Sciatic nerve (tissue), 2 donors: ENCODE measurements around the gene WNT7B. TPM values are rescaled to one million over a fixed set of nuclear protein-coding genes. Genes with fewer than 3 reads are reported as not detected.

ENCODE experiments used
- ATAC-seq: fragments of 200-7000 bp; cut with Tn5 transposase; one replicate; pipeline ENCODE4 v1.9.1; 2020; ENCODE audit warnings: mild to moderate bottlenecking, moderate library complexity
- DNase-seq: peaks from one replicate; pipeline ENCODE4 v3.0.0-alpha.2; 2020; ENCODE audit warnings: low spot score
- intact Hi-C: fragments of 100-400 bp; cut with DNase I; formaldehyde crosslinking; loops from one replicate; pipeline ENCODE4 v1.14.2; 2022
- total RNA-seq: library from RNA; stranded (reverse); fragmentation: NEBNext Ultra II Directional; extraction: Animal tissue kit (Norgen Biotek cat#: 25700); gene quantifications from one replicate; pipeline ENCODE4 v1.2.1, GENCODE V29; 2021
- donor health status: DM: no; HTN: no; CAD: no.
- donor health status: DM: no; HTN: no; CAD: no.

Gene WNT7B
- total RNA-seq, 1 donor from 2014 or later, result not detected

GRCh38 chr22:45922256-45922655, 54.7 kb downstream of the WNT7B start:
- ATAC-seq (no peak), DNase-seq (no peak)
- intact Hi-C loops, result no loop called here

DNA sequence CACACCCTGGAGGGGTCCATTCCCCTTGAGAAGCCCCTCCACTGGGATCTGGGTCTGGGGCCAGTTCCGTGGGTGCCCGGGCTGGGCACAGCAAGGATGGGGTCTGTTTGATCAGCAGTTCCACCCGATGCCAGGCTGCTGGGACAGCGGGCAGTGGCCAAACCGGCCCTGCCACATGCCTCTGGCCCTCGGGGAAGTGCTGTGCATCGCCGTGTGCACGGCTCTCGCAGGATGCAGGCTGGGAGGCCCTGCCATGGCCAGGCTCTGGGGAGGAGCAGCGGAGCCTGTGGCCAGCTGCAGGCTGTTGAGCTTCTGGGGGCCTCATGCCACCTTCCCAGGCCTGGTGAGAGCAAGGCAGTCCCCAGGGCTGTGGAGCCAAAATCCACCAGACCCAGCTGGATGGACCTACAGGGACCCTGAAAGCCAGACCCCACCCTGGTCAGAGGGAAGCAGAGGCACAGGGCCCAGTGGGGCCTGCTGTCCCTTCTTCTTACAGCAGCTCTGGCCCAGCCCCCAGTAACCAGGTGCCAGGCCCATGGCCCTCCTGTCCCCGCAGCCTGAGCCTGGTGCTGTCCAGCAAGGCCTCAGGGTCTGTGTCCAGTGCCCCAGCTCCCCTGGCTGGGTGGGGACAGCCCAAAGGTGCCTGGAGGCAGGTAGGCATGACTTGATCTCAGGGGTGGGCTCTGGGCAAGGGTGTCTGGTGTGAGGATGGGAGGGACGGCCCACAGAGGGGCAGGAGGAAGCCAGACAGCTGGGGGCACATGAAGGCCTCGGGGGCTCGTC, 57.3 kb downstream of the WNT7B start:
- intact Hi-C loops, result no loop called here
- no peak for DNase-seq
- ATAC-seq, result no peak

- ATAC-seq (no peak), DNase-seq (no peak)
- intact Hi-C loops, result no loop called here
Measured at GRCh38 chr22:45918459-45919370, 58.2 kb downstream of the WNT7B start.

DNA sequence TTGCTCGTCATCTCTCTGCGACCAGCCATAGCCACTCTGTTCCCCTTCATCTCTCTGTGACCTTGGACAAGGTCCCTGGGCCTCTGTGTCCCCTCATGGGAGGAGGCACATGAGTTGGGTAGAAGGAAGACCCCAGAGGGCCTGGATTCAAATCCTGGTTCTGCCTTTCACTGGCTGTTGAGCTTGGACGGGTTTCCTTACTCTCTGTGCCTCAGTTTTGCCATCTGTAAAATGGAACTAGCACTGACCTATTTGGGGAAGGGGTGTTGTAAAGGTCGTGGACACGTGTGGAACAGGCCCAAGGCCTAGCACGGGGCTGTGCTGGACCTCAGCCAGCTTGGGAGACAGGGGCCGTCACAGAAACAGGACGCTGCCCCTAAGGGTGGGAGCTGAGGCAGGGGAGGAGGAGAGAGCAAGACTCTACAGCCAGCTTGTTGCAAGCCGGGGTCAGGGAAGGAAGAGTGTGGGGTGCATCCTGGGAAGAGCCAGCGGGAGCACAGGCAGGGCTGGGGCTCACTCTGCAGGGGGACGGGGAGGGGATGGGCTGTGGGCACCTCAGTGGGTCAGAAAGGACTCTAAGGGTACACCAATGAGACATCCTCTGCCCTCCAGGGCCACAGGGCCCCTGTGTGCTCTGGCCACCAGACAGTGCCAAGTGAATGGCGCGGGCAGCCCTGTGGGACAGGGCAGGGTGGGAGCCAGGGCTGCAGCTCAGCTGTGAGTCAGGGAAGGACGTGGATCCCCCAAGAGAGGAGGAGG, 59.1 kb downstream of the WNT7B start:
- ATAC-seq (no peak), DNase-seq (no peak)
- intact Hi-C loops, result no loop called here

- DNase-seq (no peak), ATAC-seq (no peak)
- intact Hi-C loops, result no loop called here
Measured at GRCh38 chr22:45917146-45917545, 59.8 kb downstream of the WNT7B start.

DNA sequence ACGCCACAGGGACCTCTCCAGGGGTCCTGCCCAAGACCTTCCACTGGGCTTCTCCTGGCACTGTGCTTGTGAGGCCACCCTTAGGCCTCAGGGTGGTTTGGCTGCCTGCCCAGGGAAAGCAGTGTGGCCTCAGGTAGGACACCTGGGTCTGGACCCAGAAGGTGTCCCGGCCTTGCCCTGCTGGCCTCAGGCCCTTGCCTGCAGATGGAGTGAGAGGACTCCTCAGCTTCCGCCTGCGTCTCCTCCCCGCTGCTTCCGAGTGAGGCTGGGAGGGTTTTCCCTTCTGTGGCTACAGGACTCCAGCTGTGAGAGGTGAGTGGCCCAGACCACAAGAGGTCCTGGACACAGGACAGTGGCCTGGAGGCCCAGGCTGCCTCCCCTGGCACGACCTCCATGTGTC, 60.4 kb downstream of the WNT7B start:
- DNase-seq (no peak), ATAC-seq (no peak)
- intact Hi-C loops, result no loop called here

DNA sequence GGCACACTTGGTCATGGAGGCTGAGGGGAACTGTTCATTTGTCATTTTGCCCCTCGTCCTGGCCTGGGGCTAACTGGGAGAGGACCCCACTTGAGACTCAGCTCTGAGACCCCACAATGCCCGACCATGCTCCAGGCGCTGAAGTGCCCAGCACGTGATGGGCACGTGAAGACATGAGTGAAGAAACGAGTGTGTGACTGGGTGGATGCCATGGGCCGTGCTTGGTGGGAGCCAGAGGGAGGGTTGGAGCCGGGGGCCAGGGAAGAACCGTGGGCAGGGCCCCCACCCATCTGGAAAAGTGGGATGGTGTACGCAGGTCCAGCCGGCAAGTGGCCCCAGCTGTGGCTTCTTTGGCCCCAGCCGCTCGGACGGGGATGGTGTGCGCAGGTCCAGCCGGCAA, 61.1 kb downstream of the WNT7B start:
- ATAC-seq, result no peak
- DNase-seq, result no peak
- intact Hi-C loops, result no loop called here

DNA sequence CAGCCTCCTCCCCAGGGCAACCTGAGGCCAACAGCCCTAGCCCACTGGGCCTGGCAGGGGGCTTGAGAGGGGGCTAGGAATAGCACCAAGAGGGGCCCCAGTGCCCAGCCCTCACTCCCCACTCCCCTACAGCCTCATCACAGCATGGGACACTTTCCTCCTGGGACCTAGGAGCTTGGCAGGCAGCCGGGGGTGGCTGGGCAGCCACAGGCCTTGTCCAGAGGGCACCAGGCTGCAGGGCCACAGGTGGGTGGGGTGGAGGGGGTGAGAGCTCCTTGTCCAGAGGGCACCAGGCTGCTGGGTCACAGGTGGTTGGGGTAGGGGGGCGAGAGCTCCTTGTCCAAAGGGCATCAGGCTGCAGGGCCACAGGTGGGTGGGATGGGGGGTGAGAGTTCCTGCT, 61.8 kb downstream of the WNT7B start:
- intact Hi-C loops, result no loop called here
- ATAC-seq (no peak), DNase-seq (no peak)

DNA sequence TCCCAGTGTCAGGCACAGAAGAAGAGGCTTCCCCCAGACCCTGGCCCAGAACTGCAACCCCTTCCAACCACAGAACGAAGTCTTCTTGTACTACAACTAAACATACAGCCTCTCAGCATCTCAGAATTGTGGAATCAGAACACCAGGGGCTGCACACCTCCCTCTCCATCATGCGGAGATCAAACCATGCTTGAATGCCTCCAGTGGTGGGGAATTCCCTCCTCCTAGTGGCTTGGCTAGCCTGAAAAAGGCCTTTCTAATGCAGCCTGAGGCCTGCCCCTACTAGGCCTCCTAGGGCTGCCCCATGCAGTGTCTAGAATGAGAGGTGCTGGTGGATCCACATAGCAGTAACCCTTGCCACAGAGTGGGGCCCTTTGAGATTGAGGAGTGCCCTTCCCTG, 62.7 kb downstream of the WNT7B start:
- no peak for ATAC-seq
- DNase-seq, result no peak
- intact Hi-C loops, result no loop called here

DNA sequence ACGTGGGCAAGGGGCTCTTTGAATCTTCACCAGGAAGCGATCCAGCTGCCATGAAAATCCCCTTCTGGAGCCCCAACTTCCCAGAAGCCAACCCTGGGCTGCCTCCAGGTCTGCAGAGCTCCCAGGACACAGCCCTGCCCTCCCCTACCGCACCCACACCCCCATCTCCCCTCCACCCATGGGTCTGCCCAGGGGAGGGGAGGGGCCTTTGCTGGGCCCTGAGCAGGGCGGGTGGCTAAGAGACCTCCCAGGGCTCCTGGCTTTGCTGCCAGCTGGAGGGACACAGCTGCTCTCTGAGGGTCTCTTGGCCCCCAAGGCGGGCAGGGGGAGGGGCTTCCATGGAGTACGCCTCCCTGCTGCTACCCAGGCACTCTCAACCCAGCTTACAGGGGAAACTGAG, 64.1 kb downstream of the WNT7B start:
- ATAC-seq (no peak), DNase-seq (no peak)
- intact Hi-C loops, result no loop called here

DNA sequence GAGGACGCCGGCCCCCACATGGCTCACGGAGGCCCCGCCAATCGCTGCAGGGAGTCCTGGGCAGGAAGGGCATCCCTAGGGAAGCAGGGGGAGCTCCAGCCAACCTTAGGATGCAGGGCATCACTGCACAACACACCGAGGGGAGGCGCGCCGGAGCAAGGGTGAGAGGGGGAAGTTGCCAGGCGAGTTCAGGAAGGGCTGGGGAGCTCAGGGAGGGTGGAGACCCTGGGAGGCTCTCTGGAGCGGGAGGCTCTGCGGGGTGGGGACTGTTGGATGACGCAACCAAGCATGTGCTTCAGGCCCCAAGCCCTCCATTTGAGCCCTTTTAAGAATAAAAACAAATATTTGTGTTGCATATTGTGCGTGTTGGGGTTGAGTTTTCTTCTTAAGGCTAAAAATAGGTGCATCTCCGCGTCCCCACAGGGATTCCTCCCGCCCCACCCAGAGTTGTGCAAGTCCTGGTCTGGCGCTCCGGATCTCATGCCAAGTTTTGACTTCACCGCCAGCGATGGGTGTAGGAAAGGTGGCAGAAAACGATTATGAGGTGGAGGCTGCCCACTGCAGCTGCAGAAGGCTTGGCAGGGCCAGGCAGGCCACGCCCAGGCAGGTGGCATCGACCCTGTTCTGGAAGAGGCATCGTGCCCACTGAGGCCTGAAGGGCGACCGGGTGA, 65.2 kb downstream of the WNT7B start:
- intact Hi-C loops, result no loop called here
- ATAC-seq, result peak; percentile 48
- no peak for DNase-seq

DNA sequence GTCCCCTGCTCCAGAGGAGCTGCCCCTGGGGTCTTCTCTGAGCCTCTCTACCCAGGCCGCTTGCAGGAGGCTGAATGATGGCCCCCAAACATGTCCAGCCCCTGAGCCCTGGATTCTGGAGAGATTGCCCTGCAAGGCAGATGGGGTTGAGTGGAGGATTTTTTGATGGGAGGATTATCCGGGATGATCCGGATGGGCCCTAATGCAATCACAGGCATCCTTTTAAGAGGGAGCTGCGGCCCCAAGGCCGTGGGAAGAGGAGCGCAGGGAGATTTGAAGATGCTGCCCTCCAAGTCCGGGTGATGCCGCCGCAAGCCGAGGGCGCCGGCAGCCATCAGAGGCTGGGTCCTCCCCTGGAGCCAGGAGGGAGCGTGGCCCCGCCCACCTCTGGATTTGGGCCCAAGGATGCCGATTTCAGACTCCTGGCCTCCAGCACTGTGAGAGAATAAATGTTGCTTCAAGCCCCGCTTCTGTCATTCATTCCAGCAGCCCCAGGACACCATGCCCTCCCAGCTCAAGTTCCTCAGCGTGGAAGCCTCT, 66.0 kb downstream of the WNT7B start:
- intact Hi-C loops, result no loop called here
- no peak for ATAC-seq
- no peak for DNase-seq

DNA sequence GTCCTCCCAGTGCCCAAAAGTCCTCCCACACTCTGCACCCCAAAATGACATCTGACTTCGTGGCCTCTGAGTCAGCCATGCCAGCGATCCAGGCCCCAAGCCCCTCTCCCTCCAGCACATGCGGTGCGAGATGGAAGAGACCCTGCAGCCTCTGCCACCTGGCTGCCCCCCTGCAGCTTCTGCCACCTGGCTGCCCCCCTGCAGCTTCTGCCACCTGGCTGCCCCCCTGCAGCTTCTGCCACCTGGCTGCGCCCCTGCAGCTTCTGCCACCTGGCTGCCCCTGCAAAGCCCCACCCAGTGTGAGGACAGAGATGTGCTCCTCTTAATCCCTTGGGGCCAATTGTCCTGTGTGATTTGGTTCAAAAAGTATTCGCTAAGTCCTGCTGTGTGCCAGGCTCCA, 68.0 kb downstream of the WNT7B start:
- DNase-seq, result no peak
- intact Hi-C loops, result no loop called here
- ATAC-seq, result no peak

GRCh38 chr22:45907996-45908395, 69.0 kb downstream of the WNT7B start:
- intact Hi-C loops, result no loop called here
- DNase-seq (no peak), ATAC-seq (no peak)

GRCh38 chr22:45907378-45907777, 69.6 kb downstream of the WNT7B start:
- no peak for DNase-seq
- intact Hi-C loops, result no loop called here
- ATAC-seq, result no peak

DNA sequence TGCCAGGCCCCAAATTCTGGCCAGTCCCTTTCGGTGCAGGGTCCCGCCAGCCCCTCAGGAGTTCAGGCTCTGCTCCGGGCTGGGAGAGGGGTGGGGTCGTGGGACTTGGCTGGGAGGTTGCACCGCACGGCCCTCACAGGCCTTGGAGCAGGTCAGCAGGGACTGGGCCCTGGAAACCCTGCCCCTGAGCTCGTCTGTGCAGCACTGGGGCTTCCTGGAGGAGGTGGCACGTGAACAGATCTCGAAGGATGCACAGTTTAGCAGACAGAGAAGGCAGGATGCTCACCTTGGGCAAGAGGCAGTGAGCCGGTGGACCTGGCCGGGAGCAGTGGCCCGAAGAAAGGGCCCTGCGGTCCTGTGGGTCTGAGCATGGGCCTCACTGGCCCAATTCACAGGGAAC, 70.0 kb downstream of the WNT7B start:
- intact Hi-C loops, result no loop called here
- ATAC-seq (no peak), DNase-seq (no peak)

DNA sequence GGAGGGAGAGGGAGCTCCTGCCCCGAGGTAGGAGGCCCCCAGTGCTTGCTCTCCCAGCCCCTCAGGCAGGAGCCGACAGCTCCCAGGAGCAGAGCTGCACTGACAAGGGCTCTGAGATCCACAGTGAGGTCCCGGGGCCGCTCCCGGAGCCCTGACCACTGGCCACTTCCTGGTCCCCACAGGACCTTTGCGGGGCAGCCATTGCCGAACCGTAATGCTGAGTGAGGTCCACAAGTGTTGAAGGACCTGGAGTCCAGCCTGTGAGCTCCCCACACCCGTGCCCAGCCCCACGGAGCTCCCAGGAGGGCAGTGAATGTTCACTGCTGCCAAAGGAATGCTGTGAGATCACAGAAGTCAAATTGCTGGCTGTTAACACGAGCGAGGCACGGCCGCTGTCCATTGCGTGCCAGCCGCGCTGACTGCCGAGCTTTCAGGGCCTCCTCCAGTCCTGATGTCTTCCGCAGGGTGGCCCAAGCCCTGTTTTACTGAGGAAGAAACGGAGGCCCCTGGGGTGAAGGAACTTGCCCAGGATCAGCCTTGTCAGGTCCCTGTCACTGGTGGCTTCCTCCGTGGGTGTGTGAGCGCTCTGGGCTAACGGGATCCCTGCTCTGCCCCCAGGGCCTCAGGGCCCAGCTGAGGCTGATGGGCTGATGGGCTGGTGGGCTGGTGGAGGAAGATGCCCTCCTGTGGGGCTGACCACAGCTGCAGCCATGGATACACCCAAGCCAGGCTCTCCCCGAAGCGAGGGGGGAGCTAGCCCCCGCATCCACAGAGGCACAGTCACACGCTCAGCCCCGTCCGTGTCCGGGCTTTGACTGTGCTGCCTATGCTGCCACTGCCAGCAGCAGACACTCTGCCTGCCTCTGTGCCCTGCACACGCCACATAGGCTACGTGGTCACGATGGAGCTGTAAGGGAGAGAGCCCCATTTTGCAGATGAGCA, 70.8 kb downstream of the WNT7B start:
- ATAC-seq (peak; percentile 27), DNase-seq (no peak)
- intact Hi-C loops, result no loop called here
